Measurements from ENCODE around the gene STK39.
"Not testable (repeated sequence)": the region's sequence is repeated elsewhere in the genome, so short reads cannot be mapped to it uniquely, and the experiment has no call there.

The STK39 gene

GRCh38 chr2:168286535-168286934 lies 39.1 kb upstream of the STK39 start:
- DNase-seq (ENCODE audit: low read depth) = no peak
- H3K4me3 ChIP-seq (ENCODE audit: low read depth, low read length) = no peak overlapping the region
- no peak for TF ChIP-seq CTCF (IDR thresholded peaks at IDR 0.05; ENCODE audit: low read depth, low read length, missing control alignments)
- in situ Hi-C loops (cut with HindIII; ENCODE audit: low sequenced_read_pairs) = no loop called here

- no peak overlapping the region for H3K4me3 ChIP-seq (ENCODE audit: low read depth, low read length)
- in situ Hi-C loops (cut with HindIII; ENCODE audit: low sequenced_read_pairs) = no loop called here
- DNase-seq (ENCODE audit: low read depth) = peak; percentile 67
- no peak for TF ChIP-seq CTCF (IDR thresholded peaks at IDR 0.05; ENCODE audit: low read depth, low read length, missing control alignments)
Measured at GRCh38 chr2:168278424-168278888, 31.1 kb upstream of the STK39 start.

GRCh38 chr2:168277276-168277675 lies 29.9 kb upstream of the STK39 start:
- H3K4me3 ChIP-seq (ENCODE audit: low read depth, low read length) = no peak overlapping the region
- DNase-seq (ENCODE audit: low read depth) = no peak
- TF ChIP-seq CTCF (IDR thresholded peaks at IDR 0.05; ENCODE audit: low read depth, low read length, missing control alignments) = no peak
- in situ Hi-C loops (cut with HindIII; ENCODE audit: low sequenced_read_pairs) = no loop called here

GRCh38 chr2:168272225-168272624 lies 24.8 kb upstream of the STK39 start:
- TF ChIP-seq CTCF (IDR thresholded peaks at IDR 0.05; ENCODE audit: low read depth, low read length, missing control alignments) = no peak
- DNase-seq (ENCODE audit: low read depth) = no peak
- no peak overlapping the region for H3K4me3 ChIP-seq (ENCODE audit: low read depth, low read length)
- in situ Hi-C loops (cut with HindIII; ENCODE audit: low sequenced_read_pairs) = no loop called here

GRCh38 chr2:168262926-168263325 lies 15.5 kb upstream of the STK39 start:
- DNase-seq (ENCODE audit: low read depth); in situ Hi-C loops (cut with HindIII; ENCODE audit: low sequenced_read_pairs); H3K4me3 ChIP-seq (ENCODE audit: low read depth, low read length): not testable (repeated sequence)

GRCh38 chr2:168256448-168256847 lies 9.1 kb upstream of the STK39 start:
- no peak for TF ChIP-seq CTCF (IDR thresholded peaks at IDR 0.05; ENCODE audit: low read depth, low read length, missing control alignments)
- in situ Hi-C loops (cut with HindIII; ENCODE audit: low sequenced_read_pairs) = no loop called here
- H3K4me3 ChIP-seq (ENCODE audit: low read depth, low read length) = no peak overlapping the region
- no peak for DNase-seq (ENCODE audit: low read depth)

- DNase-seq (ENCODE audit: low read depth) = no peak
- in situ Hi-C loops (cut with HindIII; ENCODE audit: low sequenced_read_pairs) = no loop called here
- no peak for TF ChIP-seq CTCF (IDR thresholded peaks at IDR 0.05; ENCODE audit: low read depth, low read length, missing control alignments)
Measured at GRCh38 chr2:168255866-168256265, 8.5 kb upstream of the STK39 start.

More at GRCh38 chr2:168255866-168256265, 8.5 kb upstream of the STK39 start:
- H3K4me3 ChIP-seq (ENCODE audit: low read depth, low read length) = no peak overlapping the region

Measured in astrocyte of the cerebellum (primary cell).